ENCODE data around the gene RPSA.
"Not testable (repeated sequence)": the region's sequence is repeated elsewhere in the genome, so short reads cannot be mapped to it uniquely, and the experiment has no call there.

Gene RPSA

GRCh38 chr3:39406368-39407258 lies at the start of gene RPSA:
Gene RPSA (plus strand): TSS chr3:39406720. CDS start chr3:39407654, 934 bp downstream.
- peak; percentile 96 for DNase-seq
- in situ Hi-C loops (cut with HindIII; ENCODE audit: low pct_ligation_motif_present, low pct_unique_long_range_greater_than_20kb, low sequenced_read_pairs), result no loop called here

GRCh38 chr3:39358333-39358732 lies 48.2 kb upstream of the RPSA start:
- no peak for DNase-seq
- in situ Hi-C loops (cut with HindIII; ENCODE audit: low pct_ligation_motif_present, low pct_unique_long_range_greater_than_20kb, low sequenced_read_pairs), result no loop called here

- in situ Hi-C loops (cut with HindIII; ENCODE audit: low pct_ligation_motif_present, low pct_unique_long_range_greater_than_20kb, low sequenced_read_pairs), result no loop called here
- DNase-seq, result no peak
These were observed 45.1 kb upstream of the RPSA start for GRCh38 chr3:39361252-39361927.

- no peak for DNase-seq
- in situ Hi-C loops (cut with HindIII; ENCODE audit: low pct_ligation_motif_present, low pct_unique_long_range_greater_than_20kb, low sequenced_read_pairs), result no loop called here
These were observed 44.3 kb upstream of the RPSA start for GRCh38 chr3:39362192-39362591.

- DNase-seq, result no peak
- in situ Hi-C loops (cut with HindIII; ENCODE audit: low pct_ligation_motif_present, low pct_unique_long_range_greater_than_20kb, low sequenced_read_pairs), result no loop called here
These were observed 43.7 kb upstream of the RPSA start for GRCh38 chr3:39362812-39363211.

GRCh38 chr3:39370450-39370849 lies 36.1 kb upstream of the RPSA start:
- in situ Hi-C loops (cut with HindIII; ENCODE audit: low pct_ligation_motif_present, low pct_unique_long_range_greater_than_20kb, low sequenced_read_pairs), result not testable (repeated sequence)

GRCh38 chr3:39372833-39373232 lies 33.7 kb upstream of the RPSA start:
- no peak for DNase-seq
- in situ Hi-C loops (cut with HindIII; ENCODE audit: low pct_ligation_motif_present, low pct_unique_long_range_greater_than_20kb, low sequenced_read_pairs), result no loop called here

More at GRCh38 chr3:39370450-39370849, 36.1 kb upstream of the RPSA start:
- DNase-seq, result not testable (repeated sequence)

- in situ Hi-C loops (cut with HindIII; ENCODE audit: low pct_ligation_motif_present, low pct_unique_long_range_greater_than_20kb, low sequenced_read_pairs), result no loop called here
- DNase-seq, result no peak
These were observed 29.4 kb upstream of the RPSA start for GRCh38 chr3:39376959-39377634.

- DNase-seq, result peak; percentile 42
- in situ Hi-C loops (cut with HindIII; ENCODE audit: low pct_ligation_motif_present, low pct_unique_long_range_greater_than_20kb, low sequenced_read_pairs), result no loop called here
These were observed 28.4 kb upstream of the RPSA start for GRCh38 chr3:39378088-39378487.

- in situ Hi-C loops (cut with HindIII; ENCODE audit: low pct_ligation_motif_present, low pct_unique_long_range_greater_than_20kb, low sequenced_read_pairs), result no loop called here
- no peak for DNase-seq
These were observed 27.4 kb upstream of the RPSA start for GRCh38 chr3:39378957-39379777.

- in situ Hi-C loops (cut with HindIII; ENCODE audit: low pct_ligation_motif_present, low pct_unique_long_range_greater_than_20kb, low sequenced_read_pairs), result no loop called here
- no peak for DNase-seq
These were observed 26.8 kb upstream of the RPSA start for GRCh38 chr3:39379778-39380155.

- no peak for DNase-seq
- in situ Hi-C loops (cut with HindIII; ENCODE audit: low pct_ligation_motif_present, low pct_unique_long_range_greater_than_20kb, low sequenced_read_pairs), result no loop called here
These were observed 25.1 kb upstream of the RPSA start for GRCh38 chr3:39381432-39381831.

GRCh38 chr3:39383045-39383880 lies 23.3 kb upstream of the RPSA start, which contains the start of gene SLC25A38:
Gene SLC25A38 (plus strand): TSS chr3:39383370. CDS start chr3:39383725, 355 bp downstream.
- in situ Hi-C loops (cut with HindIII; ENCODE audit: low pct_ligation_motif_present, low pct_unique_long_range_greater_than_20kb, low sequenced_read_pairs), result no loop called here
- DNase-seq, result peak; percentile 87

- peak; percentile 92 for DNase-seq
- in situ Hi-C loops (cut with HindIII; ENCODE audit: low pct_ligation_motif_present, low pct_unique_long_range_greater_than_20kb, low sequenced_read_pairs), result no loop called here
These were observed 22.4 kb upstream of the RPSA start for GRCh38 chr3:39383881-39384664.

GRCh38 chr3:39384665-39385000 lies 21.9 kb upstream of the RPSA start:
- in situ Hi-C loops (cut with HindIII; ENCODE audit: low pct_ligation_motif_present, low pct_unique_long_range_greater_than_20kb, low sequenced_read_pairs), result no loop called here
- DNase-seq, result no peak

GRCh38 chr3:39385456-39386090 lies 20.9 kb upstream of the RPSA start:
- in situ Hi-C loops (cut with HindIII; ENCODE audit: low pct_ligation_motif_present, low pct_unique_long_range_greater_than_20kb, low sequenced_read_pairs), result no loop called here
- no peak for DNase-seq

- in situ Hi-C loops (cut with HindIII; ENCODE audit: low pct_ligation_motif_present, low pct_unique_long_range_greater_than_20kb, low sequenced_read_pairs), result no loop called here
These were observed 20.2 kb upstream of the RPSA start for GRCh38 chr3:39386318-39386717.

More at GRCh38 chr3:39386318-39386717, 20.2 kb upstream of the RPSA start:
- no peak for DNase-seq

All from ACHN (cell line).